ENCODE measurements around the gene NR2E3. TPM values are rescaled to one million over a fixed set of nuclear protein-coding genes. Genes with fewer than 3 reads are reported as not detected.
A peak's percentile ranks its signal among the peaks of the same experiment; 100 is the strongest.

The NR2E3 gene
- total RNA-seq: 0.19 TPM
- not detected for polyA plus RNA-seq (ENCODE audit: insufficient read depth, low read depth, low replicate concordance)
- long read RNA-seq, donor 1: 0 reads
- long read RNA-seq, donor 2: 0 reads
- long read RNA-seq, donor 3: 0 reads
- long read RNA-seq, donor 4: 0 reads
- long read RNA-seq, donor 5: 0 reads
- long read RNA-seq, donor 6: 0 reads
- long read RNA-seq, donor 7, partial matches to known transcripts: 0 of 1 reads
- long read RNA-seq, donor 7, other reads (novel, unspliced or antisense): 1 of 1 reads
- long read RNA-seq, donor 8: 0 reads
- long read RNA-seq, donor 9: 0 reads
- long read RNA-seq, donor 10: 0 reads

- H3K4me3 ChIP-seq (ENCODE audit: low read length in 3 of 3): no peak within 1 kb of the TSS
- no peak within 1 kb of the TSS for H3K27ac ChIP-seq (ENCODE audit: low read depth in 2 of 2, low read length in 2 of 2)
- intact Hi-C loops (cut with DNase I): no loop called here
- H3K4me1 ChIP-seq (ENCODE audit: control insufficient read depth in 2 of 3, insufficient read depth in 2 of 3, low read depth in 1 of 3, low read length in 3 of 3): peaks cover 0 to 14% (median 8%) of the 10 kb centered on the region in 3 donors
- no peaks in the 10 kb centered on the region for H3K36me3 ChIP-seq (ENCODE audit: control insufficient read depth in 2 of 3, insufficient read depth in 3 of 3, low read length in 3 of 3)
- no peaks in the 10 kb centered on the region for H3K27me3 ChIP-seq (ENCODE audit: control insufficient read depth, insufficient read depth, low read length)
- DNase-seq (no peak), FAIRE-seq (no peak)
- no peaks in the 10 kb centered on the region for H3K9me3 ChIP-seq (ENCODE audit: control insufficient read depth in 2 of 3, insufficient read depth in 1 of 3, low read length in 3 of 3)
- no peak within 1 kb of the TSS for H3K9ac ChIP-seq (ENCODE audit: low read length in 3 of 3)
- TF ChIP-seq CTCF (IDR thresholded peaks at IDR 0.05; ENCODE audit: borderline replicate concordance, extremely low read depth, insufficient read depth): no peak
These were observed at the start of gene NR2E3 for GRCh38 chr15:71810256-71811035. TSS of gene NR2E3 (plus strand) at chr15:71810554. CDS start at chr15:71810744, 190 bp downstream.

- FAIRE-seq (no peak), DNase-seq (no peak)
- Histone ChIP-seq H3K9me3 (ENCODE audit: control insufficient read depth in 2 of 3, insufficient read depth in 1 of 3, low read length in 3 of 3) (peaks cover 0 to 8% (median 0%) of the 10 kb centered on the region in 3 donors), H3K36me3 (ENCODE audit: control insufficient read depth in 2 of 3, insufficient read depth in 3 of 3, low read length in 3 of 3) (peaks cover 0 to 4% (median 2%) of the 10 kb centered on the region in 3 donors), H3K4me3 (ENCODE audit: low read length in 3 of 3) (no peak overlapping the region), H3K27me3 (ENCODE audit: control insufficient read depth, insufficient read depth, low read length) (no peaks in the 10 kb centered on the region), H3K9ac (ENCODE audit: low read length in 3 of 3) (no peak overlapping the region), H3K27ac (ENCODE audit: low read depth in 2 of 2, low read length in 2 of 2) (no peak overlapping the region), H3K4me1 (ENCODE audit: control insufficient read depth in 2 of 3, insufficient read depth in 2 of 3, low read depth in 1 of 3, low read length in 3 of 3) (peaks cover 0 to 7% (median 0%) of the 10 kb centered on the region in 3 donors)
- intact Hi-C loops (cut with DNase I): no loop called here
- no peak for TF ChIP-seq CTCF (IDR thresholded peaks at IDR 0.05; ENCODE audit: borderline replicate concordance, extremely low read depth, insufficient read depth)
These were observed 49.5 kb upstream of the NR2E3 start for GRCh38 chr15:71760852-71761251.

GRCh38 chr15:71761649-71762048, 48.7 kb upstream of the NR2E3 start:
- Histone ChIP-seq H3K4me3 (ENCODE audit: low read length in 3 of 3) (no peak overlapping the region), H3K27me3 (ENCODE audit: control insufficient read depth, insufficient read depth, low read length) (no peaks in the 10 kb centered on the region), H3K9me3 (ENCODE audit: control insufficient read depth in 2 of 3, insufficient read depth in 1 of 3, low read length in 3 of 3) (peaks cover 0 to 8% (median 0%) of the 10 kb centered on the region in 3 donors), H3K4me1 (ENCODE audit: control insufficient read depth in 2 of 3, insufficient read depth in 2 of 3, low read depth in 1 of 3, low read length in 3 of 3) (peaks cover 0 to 6% (median 0%) of the 10 kb centered on the region in 3 donors), H3K36me3 (ENCODE audit: control insufficient read depth in 2 of 3, insufficient read depth in 3 of 3, low read length in 3 of 3) (peaks cover 0 to 8% (median 2%) of the 10 kb centered on the region in 3 donors), H3K27ac (ENCODE audit: low read depth in 2 of 2, low read length in 2 of 2) (no peak overlapping the region), H3K9ac (ENCODE audit: low read length in 3 of 3) (no peak overlapping the region)
- no peak for FAIRE-seq
- peak in 1 of 5 donors; percentile 81 for DNase-seq
- intact Hi-C loops (cut with DNase I): no loop called here
- no peak for TF ChIP-seq CTCF (IDR thresholded peaks at IDR 0.05; ENCODE audit: borderline replicate concordance, extremely low read depth, insufficient read depth)

Measured in kidney (tissue), 22 donors.